ENCODE results near the gene C7orf33.

GRCh38 chr7:148580446-148580845 lies 10.1 kb upstream of the C7orf33 start:
- TF ChIP-seq CTCF (IDR thresholded peaks at IDR 0.05) (no peak), POLR2A (IDR thresholded peaks at IDR 0.05) (no peak)

Measured in heart left ventricle (tissue), 13 donors.